IMR-90 (cell line): ENCODE results near the gene NAGS. TPM values are rescaled to one million over a fixed set of nuclear protein-coding genes. Genes with fewer than 3 reads are reported as not detected.

Source experiments
- ATAC-seq: fragments of 200-7000 bp; cut with Tn5 transposase; 2 replicates; pipeline ENCODE4 v1.9.1; 2020; ENCODE audit warnings: low read depth, mild to moderate bottlenecking, moderate library complexity
- Bru-seq: library from RNA; stranded (reverse); fragments of 400-500 nt; gene quantifications from one replicate; lab custom pipeline; 2021; lab: Mats Ljungman, UMichigan
- BruChase-seq, 2 experiments: library from RNA; stranded (reverse); fragments of 400-500 nt; gene quantifications; one replicate each; lab custom pipeline; 2021; lab: Mats Ljungman, UMichigan
- BruUV-seq: library from RNA; stranded (reverse); fragments of 400-500 nt; replicated peaks from 2 replicates; lab custom pipeline; 2021; lab: Mats Ljungman, UMichigan
- CTCF ChIA-PET: fragments of 300-600 bp; formaldehyde crosslinking; extraction: SDS; loops from one replicate; lab custom pipeline; 2021; ENCODE audit warnings: antibody characterized with exemption; lab: Yijun Ruan, JAX
- POLR2A ChIA-PET: fragments of 300-600 bp; sonication (Branson Sonifier 250); formaldehyde crosslinking; loops from one replicate; lab custom pipeline; 2022; ENCODE audit warnings: antibody characterized with exemption; ENCODE audit not compliant: unreplicated experiment; lab: Charles Lee
- DNase-seq: peaks from one replicate; pipeline ENCODE4 v3.0.0; 2013
- H2AFZ ChIP-seq: replicated peaks from 2 replicates; pipeline ENCODE3; 2013; ENCODE audit warnings: low read length, mild to moderate bottlenecking; ENCODE audit not compliant: poor library complexity
- H2AK5ac ChIP-seq: 2 replicates; pipeline ENCODE4 v1.6.1; 2013; ENCODE audit warnings: low read depth, low read length, inconsistent platforms
- H2AK9ac ChIP-seq: replicated peaks from 2 replicates; pipeline ENCODE3; 2013; ENCODE audit warnings: mild to moderate bottlenecking, low read depth, low read length, moderate library complexity; ENCODE audit not compliant: poor library complexity
- H2BK120ac ChIP-seq: 2 replicates; pipeline ENCODE4 v1.6.1; 2013; ENCODE audit warnings: low read depth, low read length, inconsistent platforms
- H2BK15ac ChIP-seq: 3 replicates; pipeline ENCODE4 v1.6.1; 2013; ENCODE audit warnings: low read depth, low read length, inconsistent platforms
- H2BK20ac ChIP-seq: 2 replicates; pipeline ENCODE4 v1.6.1; 2013; ENCODE audit warnings: low read depth, mild to moderate bottlenecking, inconsistent platforms, low read length, moderate library complexity
- H2BK5ac ChIP-seq: 2 replicates; pipeline ENCODE4 v1.6.1; 2013; ENCODE audit warnings: mild to moderate bottlenecking, low read depth, low read length, inconsistent platforms; ENCODE audit not compliant: poor library complexity, severe bottlenecking
- H3K14ac ChIP-seq: replicated peaks from 2 replicates; pipeline ENCODE4 v1.6.1; 2013; ENCODE audit warnings: low read depth, low read length, inconsistent platforms
- H3K18ac ChIP-seq: 2 replicates; pipeline ENCODE4 v1.6.1; 2013; ENCODE audit warnings: low read depth, low read length, control low read depth
- H3K23ac ChIP-seq: 2 replicates; pipeline ENCODE4 v1.6.1; 2013; ENCODE audit warnings: low read depth, low read length, inconsistent platforms
- H3K27ac ChIP-seq: 2 replicates; pipeline ENCODE4 v1.5.1; 2013; ENCODE audit warnings: mild to moderate bottlenecking, control low read depth, low read length; ENCODE audit not compliant: insufficient read depth
- H3K27me3 ChIP-seq: 2 replicates; pipeline ENCODE4 v1.6.1; 2013; ENCODE audit warnings: low read length; ENCODE audit not compliant: control insufficient read depth, insufficient read depth
- H3K36me3 ChIP-seq: 2 replicates; pipeline ENCODE4 v1.6.1; 2013; ENCODE audit warnings: low read length, mixed read lengths; ENCODE audit not compliant: control insufficient read depth, insufficient read depth
- H3K4ac ChIP-seq: 2 replicates; pipeline ENCODE4 v1.6.1; 2013; ENCODE audit warnings: low read depth, low read length, inconsistent platforms
- H3K4me1 ChIP-seq: 2 replicates; pipeline ENCODE4 v1.6.1; 2013; ENCODE audit warnings: low read length, mixed read lengths; ENCODE audit not compliant: control insufficient read depth, insufficient read depth
- H3K4me2 ChIP-seq: 2 replicates; pipeline ENCODE4 v1.6.1; 2013; ENCODE audit warnings: low read depth, mild to moderate bottlenecking, control low read depth, low read length, moderate library complexity
- H3K4me3 ChIP-seq: 2 replicates; pipeline ENCODE4 v1.5.1; 2013; ENCODE audit warnings: low read depth, mild to moderate bottlenecking, control low read depth, low read length, moderate library complexity; ENCODE audit not compliant: insufficient read depth
- H3K56ac ChIP-seq: 2 replicates; pipeline ENCODE4 v1.6.1; 2013; ENCODE audit warnings: low read length, inconsistent platforms; ENCODE audit not compliant: insufficient read depth; ENCODE audit errors: extremely low read depth
- H3K79me1 ChIP-seq, 2 experiments: 2 replicates each; pipeline ENCODE4 v1.6.1; 2013; ENCODE audit warnings: low read length in 2 of 2, inconsistent platforms in 1 of 2, low read depth in 1 of 2
- H3K9ac ChIP-seq: 2 replicates; pipeline ENCODE4 v1.6.1; 2013; ENCODE audit warnings: low read depth, low read length, control low read depth
- H3K9me1 ChIP-seq: 2 replicates; pipeline ENCODE4 v1.6.1; 2013; ENCODE audit warnings: low read length, inconsistent platforms; ENCODE audit not compliant: insufficient read depth
- H3K9me3 ChIP-seq: 2 replicates; pipeline ENCODE4 v1.6.1; 2013; ENCODE audit warnings: low read length; ENCODE audit not compliant: control insufficient read depth, insufficient read depth
- H4K20me1 ChIP-seq: 2 replicates; pipeline ENCODE4 v1.6.1; 2013; ENCODE audit warnings: low read length, inconsistent platforms; ENCODE audit not compliant: insufficient read depth
- H4K5ac ChIP-seq: 2 replicates; pipeline ENCODE4 v1.6.1; 2013; ENCODE audit warnings: mild to moderate bottlenecking, low read depth, low read length, control low read depth
- H4K8ac ChIP-seq, 2 experiments: 2 replicates each; pipeline ENCODE4 v1.6.1; 2013; ENCODE audit warnings: low read depth in 2 of 2, low read length in 2 of 2, control low read depth in 1 of 2, inconsistent platforms in 1 of 2
- H4K91ac ChIP-seq: 2 replicates; pipeline ENCODE4 v1.6.1; 2013; ENCODE audit warnings: low read depth, low read length, inconsistent platforms; ENCODE audit not compliant: insufficient read depth
- BHLHE40 ChIP-seq: fragments of 150-350 bp; IDR thresholded peaks from 2 replicates; pipeline ENCODE4 v1.6.1; 2016; ENCODE audit warnings: mild to moderate bottlenecking, low read depth, low read length
- ELK1 ChIP-seq: fragments of 150-350 bp; IDR thresholded peaks from 2 replicates; pipeline ENCODE4 v1.6.1; 2016; ENCODE audit warnings: low read depth, mild to moderate bottlenecking, low read length, moderate library complexity, borderline replicate concordance
- FOS ChIP-seq: fragments of 150-350 bp; IDR thresholded peaks from 2 replicates; pipeline ENCODE4 v1.6.1; 2016; ENCODE audit warnings: low read depth, low read length
- MAFK ChIP-seq: IDR thresholded peaks from 2 replicates; pipeline ENCODE4 v1.6.1; 2012; ENCODE audit warnings: low read depth, low read length, improper control_type of control experiment
- NFE2L2 ChIP-seq: fragments of 150-350 bp; IDR thresholded peaks from 2 replicates; pipeline ENCODE4 v1.6.1; 2016; ENCODE audit warnings: low read depth, mild to moderate bottlenecking, low read length
- RCOR1 ChIP-seq: IDR thresholded peaks from 2 replicates; pipeline ENCODE4 v1.6.1; 2012; ENCODE audit warnings: mild to moderate bottlenecking, low read length, improper control_type of control experiment; ENCODE audit not compliant: insufficient replicate concordance
- SMC3 ChIP-seq: fragments of 150-350 bp; IDR thresholded peaks from 2 replicates; pipeline ENCODE4 v1.6.1; 2016; ENCODE audit warnings: low read depth, mild to moderate bottlenecking, antibody characterized with exemption, low read length, moderate library complexity
- USF2 ChIP-seq: fragments of 150-350 bp; IDR thresholded peaks from 2 replicates; pipeline ENCODE4 v1.6.1; 2017; ENCODE audit warnings: mild to moderate bottlenecking, antibody characterized with exemption, low read length, low read depth
- WGBS, 2 experiments: methylation state at CpG; one replicate each; pipeline versions ENCODE4 v1.1.5 to v1.1.7; 2013; ENCODE audit warnings: missing lambda C conversion rate in 2 of 2; ENCODE audit not compliant: insufficient read length in 1 of 2; ENCODE audit errors: extremely low coverage in 2 of 2; 5-methylcytosine and 5-hydroxymethylcytosine counted together
- dilution Hi-C: fragments of 300-500 bp; cut with HindIII; formaldehyde crosslinking; loops from one replicate; pipeline ENCODE4 v1.14.3; 2018; ENCODE audit warnings: low sequenced_read_pairs; ENCODE audit not compliant: unreplicated experiment
- in situ Hi-C: fragments of 300-500 bp; cut with MboI; formaldehyde crosslinking; loops from 3 replicates; pipeline ENCODE4 v1.14.3; 2019; ENCODE audit warnings: low sequenced_read_pairs, inconsistent platforms, mixed read lengths
- intact Hi-C: fragments of 100-400 bp; cut with micrococcal nuclease; formaldehyde crosslinking; loops from 2 replicates; pipeline ENCODE4 v1.10.0; 2022
- long read RNA-seq: library from polyadenylated mRNA; unstranded; transcript quantifications from one replicate; pipeline ENCODE4 v2.0.0, GENCODE V29; 2021; ENCODE audit not compliant: unreplicated experiment
- polyA plus RNA-seq, 3 experiments: library from polyadenylated mRNA; depleted of rRNA; stranded (reverse); fragments of >200 nt; gene quantifications; 2 replicates each; pipeline ENCODE4 v1.2.3, GENCODE V29; 2012; ENCODE audit warnings: low replicate concordance in 1 of 3
- total RNA-seq: library from RNA; depleted of rRNA; stranded (reverse); fragments of >200 nt; gene quantifications from 2 replicates; pipeline ENCODE4 v1.2.3, GENCODE V29; 2012; rRNA removed
- TF ChIP-seq, protein P1 (sequence below): conservative IDR thresholded peaks from 2 replicates; pipeline ENCODE4 v1.5.1; 2012; ENCODE audit warnings: mild to moderate bottlenecking, low read depth, low read length, improper control_type of control experiment

Gene NAGS, protein sequence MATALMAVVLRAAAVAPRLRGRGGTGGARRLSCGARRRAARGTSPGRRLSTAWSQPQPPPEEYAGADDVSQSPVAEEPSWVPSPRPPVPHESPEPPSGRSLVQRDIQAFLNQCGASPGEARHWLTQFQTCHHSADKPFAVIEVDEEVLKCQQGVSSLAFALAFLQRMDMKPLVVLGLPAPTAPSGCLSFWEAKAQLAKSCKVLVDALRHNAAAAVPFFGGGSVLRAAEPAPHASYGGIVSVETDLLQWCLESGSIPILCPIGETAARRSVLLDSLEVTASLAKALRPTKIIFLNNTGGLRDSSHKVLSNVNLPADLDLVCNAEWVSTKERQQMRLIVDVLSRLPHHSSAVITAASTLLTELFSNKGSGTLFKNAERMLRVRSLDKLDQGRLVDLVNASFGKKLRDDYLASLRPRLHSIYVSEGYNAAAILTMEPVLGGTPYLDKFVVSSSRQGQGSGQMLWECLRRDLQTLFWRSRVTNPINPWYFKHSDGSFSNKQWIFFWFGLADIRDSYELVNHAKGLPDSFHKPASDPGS
- total RNA-seq = 0.28 and 0.54 TPM in 2 replicates
- polyA plus RNA-seq (2012; rRNA removed) = 0.92 and 0.99 TPM in 2 replicates
- polyA plus RNA-seq (2012; cell fraction: cytosol; rRNA removed) = 0.73 and 1.1 TPM in 2 replicates
- polyA plus RNA-seq (2012; cell fraction: nucleus; rRNA removed; ENCODE audit: low replicate concordance) = 0.42 and 0.74 TPM in 2 replicates
- Bru-seq, nascent RNA = percentile 26 among the genes with signal in this experiment
- BruChase-seq, experiment 1, labeled RNA remaining after a 6-hour chase = percentile 12 among the genes with signal in this experiment
- BruChase-seq, experiment 2, labeled RNA remaining after a 2-hour chase = percentile 24 among the genes with signal in this experiment
- long read RNA-seq, partial matches to known transcripts = 1 of 1 reads
- long read RNA-seq, other reads (novel, unspliced or antisense) = 0 of 1 reads

DNA sequence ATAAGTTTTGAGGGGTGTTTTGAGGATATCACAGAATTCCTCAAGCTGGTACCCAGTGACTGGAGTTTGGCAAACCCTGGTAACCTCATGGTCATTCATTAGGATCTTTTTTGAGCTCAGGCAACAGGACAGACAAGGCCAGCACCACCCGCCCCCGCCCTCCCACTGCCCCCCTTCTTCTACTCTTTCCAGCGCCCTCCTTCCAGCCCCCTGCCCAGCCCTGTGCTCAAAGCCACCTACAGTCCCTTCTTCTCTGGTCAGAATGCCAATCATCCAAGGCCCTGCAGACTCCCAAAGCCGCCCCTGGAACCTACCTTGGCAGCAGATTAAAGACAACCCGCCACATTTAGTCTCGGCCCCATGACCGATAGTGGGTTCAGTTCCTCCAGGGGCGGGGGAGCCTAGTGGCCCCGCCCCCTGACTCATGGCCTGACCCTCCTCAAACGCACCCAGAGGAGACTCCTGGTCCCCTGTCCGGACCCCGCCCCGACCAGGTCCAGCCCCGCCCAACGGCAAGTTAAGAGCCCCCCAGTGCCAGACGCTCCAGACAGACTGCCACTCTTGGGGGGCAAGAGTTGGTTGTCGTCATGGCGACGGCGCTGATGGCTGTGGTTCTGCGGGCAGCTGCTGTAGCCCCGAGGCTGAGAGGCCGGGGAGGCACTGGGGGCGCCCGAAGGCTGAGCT lies at the start of gene NAGS:
NAGS (plus strand) TSS at position 546 of the 684 bp plus-strand sequence; CDS start at position 588, 42 bp downstream.
- no peak within 1 kb of the TSS for H3K23ac ChIP-seq
- no peak within 1 kb of the TSS for H3K4me2 ChIP-seq
- no peak within 1 kb of the TSS for H2BK15ac ChIP-seq
- H4K91ac ChIP-seq = no peak within 1 kb of the TSS
- no TSS peak for BruUV-seq
- H4K5ac ChIP-seq = no peak within 1 kb of the TSS
- peaks cover 17% of the 10 kb centered on the region for H3K4me1 ChIP-seq
- H3K14ac ChIP-seq = no peak within 1 kb of the TSS
- no peak within 1 kb of the TSS for H2BK120ac ChIP-seq
- 0 out of 2 replicates have a peak within 1 kb of the TSS, but pooled peaks have one; percentile 2 for H3K4ac ChIP-seq
- peaks cover 3% of the 10 kb centered on the region; the same call in 1 of the 2 replicates for H3K27me3 ChIP-seq
- peak within 1 kb of the TSS; percentile 57 for H2AK9ac ChIP-seq
- peaks cover 14% of the 10 kb centered on the region for H3K9me1 ChIP-seq
- H3K4me3 ChIP-seq = no peak within 1 kb of the TSS
- H2BK5ac ChIP-seq = no peak within 1 kb of the TSS
- DNase-seq (no peak), ATAC-seq (no peak)
- H3K18ac ChIP-seq = no peak within 1 kb of the TSS
- CTCF ChIA-PET = interaction anchor here (0.6 kb wide), 1 partner anchor 94 kb away, joined by 3 read pairs; no protein-coding TSS in a partner anchor
- no peaks in the 10 kb centered on the region for H4K20me1 ChIP-seq
- no peaks in the 10 kb centered on the region for H3K9me3 ChIP-seq
- intact Hi-C loops = no loop called here
- WGBS, 2 experiments = 14% methylated on average over 6 of the region's 25 CpGs; no CpG with 5 or more reads in 1 of the 2 experiments
- no peak within 1 kb of the TSS for H3K27ac ChIP-seq
- no peak within 1 kb of the TSS for H4K8ac ChIP-seq
- no peak within 1 kb of the TSS for H3K56ac ChIP-seq
- no peak within 1 kb of the TSS for H2BK20ac ChIP-seq
- POLR2A ChIA-PET = no interaction called here
- H2AFZ ChIP-seq = peak within 1 kb of the TSS; percentile 96
- dilution Hi-C loops = no loop called here
- H3K36me3 ChIP-seq = no peaks in the 10 kb centered on the region
- H3K9ac ChIP-seq = no peak within 1 kb of the TSS
- H3K79me1 ChIP-seq = peaks cover 0 to 22% of the 10 kb centered on the region in 2 experiments; a peak in 2 of 4 replicates
- in situ Hi-C loops = loop anchor here (5.0 kb wide), 1 partner anchor 62 kb away; the partner anchor contains the start of gene PPY
- peak within 1 kb of the TSS; percentile 9; the same call in 1 of the 2 replicates for H2AK5ac ChIP-seq
- no peak for TF ChIP-seq RCOR1
- TF ChIP-seq ELK1 = no peak
- no peak for TF ChIP-seq NFE2L2
- TF ChIP-seq, protein P1, sequence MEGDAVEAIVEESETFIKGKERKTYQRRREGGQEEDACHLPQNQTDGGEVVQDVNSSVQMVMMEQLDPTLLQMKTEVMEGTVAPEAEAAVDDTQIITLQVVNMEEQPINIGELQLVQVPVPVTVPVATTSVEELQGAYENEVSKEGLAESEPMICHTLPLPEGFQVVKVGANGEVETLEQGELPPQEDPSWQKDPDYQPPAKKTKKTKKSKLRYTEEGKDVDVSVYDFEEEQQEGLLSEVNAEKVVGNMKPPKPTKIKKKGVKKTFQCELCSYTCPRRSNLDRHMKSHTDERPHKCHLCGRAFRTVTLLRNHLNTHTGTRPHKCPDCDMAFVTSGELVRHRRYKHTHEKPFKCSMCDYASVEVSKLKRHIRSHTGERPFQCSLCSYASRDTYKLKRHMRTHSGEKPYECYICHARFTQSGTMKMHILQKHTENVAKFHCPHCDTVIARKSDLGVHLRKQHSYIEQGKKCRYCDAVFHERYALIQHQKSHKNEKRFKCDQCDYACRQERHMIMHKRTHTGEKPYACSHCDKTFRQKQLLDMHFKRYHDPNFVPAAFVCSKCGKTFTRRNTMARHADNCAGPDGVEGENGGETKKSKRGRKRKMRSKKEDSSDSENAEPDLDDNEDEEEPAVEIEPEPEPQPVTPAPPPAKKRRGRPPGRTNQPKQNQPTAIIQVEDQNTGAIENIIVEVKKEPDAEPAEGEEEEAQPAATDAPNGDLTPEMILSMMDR = no peak
- TF ChIP-seq USF2 = no peak
- TF ChIP-seq SMC3 = no peak
- TF ChIP-seq MAFK = no peak
- no peak for TF ChIP-seq FOS
- TF ChIP-seq BHLHE40 = no peak
